Pulmonary artery endothelial cell (primary cell): Measurements from ENCODE around the gene GLDN. TPM values are rescaled to one million over a fixed set of nuclear protein-coding genes. Genes with fewer than 3 reads are reported as not detected.
"Not testable (repeated sequence)": the region's sequence is repeated elsewhere in the genome, so short reads cannot be mapped to it uniquely, and the experiment has no call there.

ENCODE experiments used
- DNase-seq: peaks from one replicate; pipeline ENCODE4 v3.0.0-alpha.2; 2011; ENCODE audit warnings: low read depth, low spot score
- total RNA-seq: library from RNA; depleted of rRNA; stranded (reverse); fragments of >200 nt; gene quantifications from 2 replicates; pipeline ENCODE4 v1.2.3, GENCODE V29; 2014

The GLDN gene
- total RNA-seq, 1 donor from 2014 or later = not detected

DNA sequence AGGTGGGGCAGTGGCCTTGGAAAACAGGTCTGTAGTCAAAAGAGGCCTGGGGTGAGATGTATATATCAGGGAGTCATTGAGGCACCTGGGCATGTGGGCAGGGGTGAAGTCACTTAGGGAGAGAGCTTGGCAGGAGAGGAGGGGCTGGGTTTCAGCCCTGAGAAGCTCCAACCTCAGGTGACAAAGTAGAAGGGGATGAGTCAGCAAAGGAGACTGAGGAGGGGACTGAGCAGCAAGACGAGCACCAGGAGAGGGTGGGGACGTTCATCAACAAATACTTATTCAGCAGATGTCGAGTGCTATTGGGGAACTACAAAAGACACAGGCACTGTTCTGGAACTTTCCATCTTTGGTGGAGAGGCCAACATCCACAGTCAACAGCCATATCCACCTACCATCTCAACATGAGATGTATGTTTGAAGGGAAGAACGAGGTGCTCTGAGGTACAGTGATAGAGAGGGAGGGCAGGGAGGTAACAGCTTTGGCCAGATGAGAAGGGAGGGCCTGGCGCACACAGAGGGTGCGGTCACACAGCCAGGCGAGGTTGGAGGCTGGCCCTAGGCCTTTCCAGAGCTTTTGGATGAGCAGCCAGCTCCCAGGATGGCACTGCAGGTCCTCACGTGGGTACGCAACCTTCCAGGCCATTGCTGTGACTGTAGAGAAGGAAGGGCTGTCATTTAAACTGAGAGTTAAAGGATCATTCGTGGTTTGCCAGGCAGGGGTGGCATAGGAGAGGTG, 45.7 kb downstream of the GLDN start:
- no peak for DNase-seq

DNA sequence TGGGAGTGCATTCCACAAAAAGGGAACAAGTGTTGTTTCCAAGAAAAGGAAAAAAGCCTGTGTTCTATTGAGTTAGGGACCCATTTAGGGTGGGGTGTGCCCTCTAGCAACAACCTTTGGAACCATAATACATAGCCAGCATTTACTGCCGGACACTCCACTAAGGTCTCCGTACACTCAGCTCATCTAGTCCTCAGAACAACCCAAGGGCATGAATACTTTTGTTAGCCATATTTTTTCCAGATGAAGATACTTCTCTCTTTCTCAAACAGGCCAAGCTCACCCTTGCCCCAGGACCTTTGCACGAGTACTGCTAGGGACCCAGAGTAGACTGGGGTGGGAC, 46.2 kb downstream of the GLDN start:
- no peak for DNase-seq

DNA sequence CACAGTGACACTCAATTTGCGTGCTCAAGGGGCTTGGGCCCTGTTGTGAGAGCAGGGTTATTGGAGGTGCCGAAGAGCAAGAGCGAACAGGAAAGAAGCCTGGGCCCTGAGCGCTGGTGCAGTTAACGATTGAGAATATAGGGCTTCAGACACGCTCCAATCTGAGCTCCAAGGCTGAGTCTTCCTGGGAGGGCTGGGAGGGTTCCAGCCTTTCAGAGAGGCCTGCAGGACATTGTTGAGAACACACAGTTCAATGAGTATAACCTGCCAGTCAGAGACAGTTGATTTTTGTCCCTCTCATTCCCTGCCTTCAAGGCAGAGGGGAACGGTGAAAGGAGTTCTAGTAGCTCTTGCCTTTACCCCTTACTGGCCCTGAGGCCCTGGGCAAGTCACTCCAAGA, 47.3 kb downstream of the GLDN start:
- DNase-seq = no peak

DNA sequence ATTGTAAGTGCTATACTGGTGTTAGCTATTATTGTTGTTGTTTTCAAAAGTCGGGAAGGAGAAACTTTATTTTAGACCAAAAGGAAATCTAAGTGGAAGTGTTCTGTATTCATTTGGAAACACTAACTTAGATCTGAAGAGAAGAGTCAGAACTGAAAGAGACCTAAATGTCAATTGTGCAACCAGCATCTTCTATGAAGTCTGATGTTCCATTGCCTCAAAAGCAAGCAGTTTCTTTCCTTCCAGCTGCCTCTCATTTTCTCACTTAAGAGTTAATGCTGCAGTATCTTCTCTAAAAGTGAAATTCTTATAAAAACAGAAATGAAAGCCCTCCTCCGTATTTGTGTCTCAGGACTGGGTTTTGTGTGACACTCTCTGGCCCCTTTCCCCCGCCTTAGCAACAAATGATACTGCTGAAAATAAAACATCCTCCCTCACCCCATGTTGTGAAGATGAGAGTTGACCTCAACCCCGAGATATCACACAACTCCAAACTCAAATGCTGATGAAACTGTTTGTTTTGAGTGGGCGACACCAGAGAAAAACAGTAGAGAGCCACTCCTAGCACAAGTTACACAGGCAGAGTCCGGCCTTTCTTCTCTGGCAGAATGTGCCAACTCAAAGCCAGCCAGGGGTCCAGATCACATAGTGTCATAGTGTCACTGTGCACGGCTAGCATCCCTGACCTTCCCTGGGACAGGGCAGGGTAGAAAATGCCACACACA, 48.9 kb downstream of the GLDN start:
- DNase-seq = no peak

- DNase-seq = no peak
Measured at GRCh38 chr15:51390966-51391422, 49.5 kb downstream of the GLDN start.

DNA sequence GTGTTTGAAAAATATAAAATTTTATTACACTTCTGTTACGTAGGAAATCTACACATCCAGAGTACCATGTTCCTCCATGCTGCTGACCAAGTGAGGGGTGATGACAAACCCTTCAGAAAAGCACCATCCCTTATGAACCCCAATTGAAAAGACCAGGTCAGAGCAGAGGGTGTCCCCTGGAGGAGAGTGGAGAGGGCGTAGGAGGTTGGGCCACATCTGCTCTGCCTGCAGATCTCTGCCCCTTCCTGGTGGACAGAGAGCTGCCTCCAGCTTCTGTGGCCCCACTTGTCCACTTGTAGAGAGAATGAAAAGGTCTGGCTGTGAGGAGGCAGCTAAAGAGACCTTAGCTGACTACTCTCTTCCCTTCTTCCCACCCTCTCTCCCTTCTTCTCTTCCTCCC, 55.5 kb downstream of the GLDN start:
- DNase-seq = no peak

DNA sequence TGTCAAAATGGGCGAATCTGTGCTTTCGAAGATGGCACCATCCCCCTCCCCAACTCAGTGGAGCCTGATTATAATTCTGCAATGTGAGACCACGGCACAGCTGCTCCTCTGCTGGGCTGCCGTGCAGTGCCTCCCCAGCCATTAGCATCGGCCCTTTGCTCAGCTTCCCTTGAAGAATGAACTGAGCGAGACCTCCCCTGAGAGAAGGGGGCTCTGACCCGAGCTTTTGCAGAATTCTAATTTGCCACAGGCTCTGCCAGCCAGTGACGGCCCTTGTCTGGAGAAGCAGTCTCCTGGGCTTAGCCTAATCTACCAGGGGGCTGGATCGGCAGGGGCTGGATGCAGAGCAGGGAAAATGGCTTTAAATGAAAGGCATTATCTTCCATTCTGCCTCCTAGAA, 57.2 kb downstream of the GLDN start:
- no peak for DNase-seq

DNA sequence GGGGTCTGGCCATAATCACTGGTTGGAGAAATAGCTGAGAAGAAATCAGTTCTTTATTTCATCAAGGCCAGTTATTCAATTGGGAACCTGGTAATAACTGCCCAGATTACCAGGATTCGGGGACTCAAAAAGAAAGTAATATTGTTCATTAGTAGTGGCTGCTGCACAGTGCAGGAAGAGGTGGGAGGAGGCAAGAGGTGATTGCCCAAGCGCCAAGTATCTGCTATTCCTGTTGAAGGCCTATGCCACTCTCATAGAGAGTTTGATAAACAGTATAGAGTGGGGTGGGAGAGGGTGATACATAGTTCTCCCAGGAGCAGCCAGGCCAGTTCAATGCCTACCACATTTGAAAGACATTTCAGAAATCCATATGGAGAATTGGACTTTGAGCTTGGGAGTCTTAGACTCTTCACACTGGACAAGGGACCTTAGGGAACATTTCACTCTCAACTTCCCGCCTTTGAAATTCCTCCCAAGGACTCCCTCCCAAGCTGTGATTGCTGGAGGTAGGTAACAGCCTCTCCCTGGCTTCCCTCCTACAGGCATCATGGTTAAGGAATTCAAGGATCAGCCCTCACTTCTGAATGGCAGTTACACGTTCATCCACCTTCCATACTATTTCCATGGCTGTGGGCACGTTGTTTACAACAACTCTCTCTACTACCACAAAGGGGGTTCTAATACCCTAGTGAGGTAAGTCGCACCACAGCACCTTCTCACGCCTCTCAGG, 59.8 kb downstream of the GLDN start:
- no peak for DNase-seq

GRCh38 chr15:51401872-51402517, 60.5 kb downstream of the GLDN start:
- no peak for DNase-seq

- no peak for DNase-seq
Measured at GRCh38 chr15:51403072-51403878, 61.8 kb downstream of the GLDN start.

DNA sequence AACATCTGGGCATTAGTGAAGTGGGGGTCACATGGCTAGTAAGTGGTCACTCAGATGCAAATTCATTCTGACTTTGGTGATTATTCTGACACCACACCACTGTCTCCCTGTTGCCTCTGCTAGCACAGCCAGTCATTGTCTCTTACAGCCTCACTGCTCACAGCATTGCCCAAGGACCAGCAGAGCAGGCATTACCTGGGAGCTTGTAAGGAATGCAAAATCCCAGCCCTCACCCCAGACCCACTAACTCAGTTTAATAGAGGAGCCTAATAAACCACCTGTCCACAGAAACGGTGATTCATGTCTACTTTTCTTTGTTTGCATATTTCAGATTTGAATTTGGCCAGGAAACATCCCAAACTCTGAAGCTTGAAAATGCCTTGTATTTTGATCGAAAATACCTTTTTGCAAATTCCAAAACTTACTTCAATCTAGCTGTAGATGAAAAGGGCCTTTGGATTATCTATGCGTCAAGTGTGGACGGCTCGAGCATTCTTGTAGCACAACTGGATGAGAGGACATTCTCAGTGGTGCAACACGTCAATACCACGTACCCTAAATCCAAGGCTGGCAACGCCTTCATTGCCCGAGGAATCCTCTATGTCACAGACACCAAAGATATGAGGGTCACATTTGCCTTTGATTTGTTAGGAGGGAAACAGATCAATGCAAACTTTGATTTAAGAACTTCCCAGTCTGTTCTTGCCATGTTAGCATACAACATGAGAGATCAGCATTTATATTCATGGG, 62.7 kb downstream of the GLDN start:
- DNase-seq = no peak

GRCh38 chr15:51405693-51406523, 64.5 kb downstream of the GLDN start:
- no peak for DNase-seq

GRCh38 chr15:51414256-51414860, 72.9 kb downstream of the GLDN start:
- DNase-seq = no peak

GRCh38 chr15:51416129-51416528, 74.7 kb downstream of the GLDN start:
- no peak for DNase-seq

- not testable (repeated sequence) for DNase-seq
Measured at GRCh38 chr15:51423040-51423439, 81.6 kb downstream of the GLDN start.

GRCh38 chr15:51424780-51425179, 83.3 kb downstream of the GLDN start:
- no peak for DNase-seq

GRCh38 chr15:51425517-51426040, 84.1 kb downstream of the GLDN start:
- no peak for DNase-seq

GRCh38 chr15:51438526-51438925, 97.1 kb downstream of the GLDN start:
- no peak for DNase-seq
